GM12892 (cell line): ENCODE results near the gene CTDSPL2.

ENCODE experiments used
- POLR2A ChIP-seq: IDR thresholded peaks from 2 replicates; pipeline ENCODE4 v1.6.1; 2011; ENCODE audit warnings: low read depth, low read length, control low read depth
- POLR2AphosphoS5 ChIP-seq: IDR thresholded peaks from 2 replicates; pipeline ENCODE4 v1.6.1; 2011; ENCODE audit warnings: low read depth, low read length, control low read depth

GRCh38 chr15:44568338-44568737 is 140.9 kb downstream of the CTDSPL2 start:
- TF ChIP-seq POLR2A (no peak), POLR2AphosphoS5 (no peak)
